Measurements from ENCODE around the gene SGK1. TPM values are rescaled to one million over a fixed set of nuclear protein-coding genes. Genes with fewer than 3 reads are reported as not detected.
"Not testable (repeated sequence)": the region's sequence is repeated elsewhere in the genome, so short reads cannot be mapped to it uniquely, and the experiment has no call there.

The SGK1 gene
- total RNA-seq, 1 donor from 2014 or later = 7.2 TPM

DNA sequence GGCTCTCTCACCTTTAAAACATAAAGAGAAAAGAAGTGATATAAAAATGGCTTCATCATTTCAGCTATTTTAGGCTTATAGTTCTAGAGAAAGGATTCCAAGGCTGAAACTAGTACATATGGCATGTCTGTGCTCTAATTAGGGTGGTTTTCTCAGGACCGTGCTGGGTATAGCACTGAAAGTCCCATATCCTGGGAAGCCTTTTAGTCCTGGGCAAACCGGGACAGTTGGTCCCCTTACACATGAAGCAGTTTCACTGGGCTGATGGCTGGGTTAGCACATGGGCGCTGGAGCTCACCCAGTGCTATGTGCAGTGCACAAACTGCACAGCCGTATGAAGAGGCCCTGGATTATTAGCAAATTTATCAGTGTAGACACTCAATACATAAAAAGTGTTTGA is 110.5 kb downstream of the SGK1 start:
- H3K4me1 Mint-ChIP-seq (ENCODE audit: unreplicated experiment) = no peaks in the 10 kb centered on the region
- no peaks in the 10 kb centered on the region for H3K9me3 Mint-ChIP-seq (ENCODE audit: unreplicated experiment)
- no peak for TF ChIP-seq CTCF (IDR thresholded peaks at IDR 0.05; ENCODE audit: unreplicated experiment)
- H3K27ac Mint-ChIP-seq (ENCODE audit: unreplicated experiment) = no peak overlapping the region
- H3K36me3 Mint-ChIP-seq (ENCODE audit: low read depth, unreplicated experiment) = no peaks in the 10 kb centered on the region
- no peak for DNase-seq (ENCODE audit: low spot score)
- no peak overlapping the region for H3K4me3 Mint-ChIP-seq (ENCODE audit: unreplicated experiment)
- H3K27me3 Mint-ChIP-seq (ENCODE audit: unreplicated experiment) = no peaks in the 10 kb centered on the region

DNA sequence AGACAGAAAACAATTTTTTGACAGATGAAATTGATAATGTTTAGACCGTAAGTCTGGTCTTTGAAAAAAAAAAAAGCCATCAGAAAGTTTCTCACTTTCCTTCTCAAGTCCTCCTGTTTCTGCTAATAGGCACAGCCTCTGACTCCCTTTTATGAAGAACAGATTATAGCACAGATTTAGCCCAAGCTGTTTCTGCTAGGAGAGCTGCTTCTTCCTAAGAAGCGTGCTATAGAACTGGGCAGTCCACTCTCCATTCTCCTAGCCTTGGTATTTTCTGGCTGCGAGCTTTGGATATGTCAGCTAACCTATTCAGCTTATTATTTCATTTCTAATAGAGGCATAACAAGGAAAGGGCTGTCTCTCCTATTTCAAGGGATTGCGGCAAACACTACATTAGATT is 112.5 kb downstream of the SGK1 start:
- H3K4me3 Mint-ChIP-seq (ENCODE audit: unreplicated experiment) = no peak overlapping the region
- peaks cover 2% of the 10 kb centered on the region for H3K4me1 Mint-ChIP-seq (ENCODE audit: unreplicated experiment)
- no peaks in the 10 kb centered on the region for H3K36me3 Mint-ChIP-seq (ENCODE audit: low read depth, unreplicated experiment)
- no peaks in the 10 kb centered on the region for H3K27me3 Mint-ChIP-seq (ENCODE audit: unreplicated experiment)
- no peak for DNase-seq (ENCODE audit: low spot score)
- TF ChIP-seq CTCF (IDR thresholded peaks at IDR 0.05; ENCODE audit: unreplicated experiment) = no peak
- H3K27ac Mint-ChIP-seq (ENCODE audit: unreplicated experiment) = no peak overlapping the region
- H3K9me3 Mint-ChIP-seq (ENCODE audit: unreplicated experiment) = no peaks in the 10 kb centered on the region

- H3K4me3 Mint-ChIP-seq (ENCODE audit: unreplicated experiment); H3K36me3 Mint-ChIP-seq (ENCODE audit: low read depth, unreplicated experiment); DNase-seq (ENCODE audit: low spot score); H3K9me3 Mint-ChIP-seq (ENCODE audit: unreplicated experiment); H3K4me1 Mint-ChIP-seq (ENCODE audit: unreplicated experiment); H3K27me3 Mint-ChIP-seq (ENCODE audit: unreplicated experiment); H3K27ac Mint-ChIP-seq (ENCODE audit: unreplicated experiment): not testable (repeated sequence)
Observed at GRCh38 chr6:134204759-134205158, 113.2 kb downstream of the SGK1 start.

DNA sequence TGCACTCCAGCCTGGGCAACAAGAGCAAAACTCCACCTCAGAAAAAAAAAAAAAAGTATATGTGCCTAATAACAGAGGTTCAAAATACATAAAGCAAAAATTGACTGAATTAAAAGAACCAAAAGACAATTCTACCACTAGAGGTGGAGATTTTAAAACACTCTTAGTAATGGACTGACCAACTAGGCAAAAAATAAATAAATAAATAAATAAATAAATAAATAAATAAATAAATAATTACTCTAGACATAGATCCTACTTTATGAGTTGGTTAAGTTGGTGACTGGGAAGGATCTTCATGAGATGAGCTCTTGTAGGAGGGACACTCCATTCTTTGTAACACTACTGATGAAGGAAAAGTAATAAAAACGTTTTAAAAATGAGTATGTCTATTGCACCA is 113.9 kb downstream of the SGK1 start:
- Mint-ChIP-seq H3K27me3 (ENCODE audit: unreplicated experiment) (no peaks in the 10 kb centered on the region), H3K4me3 (ENCODE audit: unreplicated experiment) (no peak overlapping the region), H3K36me3 (ENCODE audit: low read depth, unreplicated experiment) (no peaks in the 10 kb centered on the region), H3K4me1 (ENCODE audit: unreplicated experiment) (peaks cover 10% of the 10 kb centered on the region), H3K9me3 (ENCODE audit: unreplicated experiment) (no peaks in the 10 kb centered on the region), H3K27ac (ENCODE audit: unreplicated experiment) (no peak overlapping the region)
- no peak for DNase-seq (ENCODE audit: low spot score)
- no peak for TF ChIP-seq CTCF (IDR thresholded peaks at IDR 0.05; ENCODE audit: unreplicated experiment)

- no peak for DNase-seq (ENCODE audit: low spot score)
- Mint-ChIP-seq H3K4me1 (ENCODE audit: unreplicated experiment) (peaks cover 10% of the 10 kb centered on the region), H3K27me3 (ENCODE audit: unreplicated experiment) (no peaks in the 10 kb centered on the region), H3K4me3 (ENCODE audit: unreplicated experiment) (no peak overlapping the region), H3K36me3 (ENCODE audit: low read depth, unreplicated experiment) (no peaks in the 10 kb centered on the region), H3K9me3 (ENCODE audit: unreplicated experiment) (no peaks in the 10 kb centered on the region), H3K27ac (ENCODE audit: unreplicated experiment) (no peak overlapping the region)
- TF ChIP-seq CTCF (IDR thresholded peaks at IDR 0.05; ENCODE audit: unreplicated experiment) = no peak
Observed at GRCh38 chr6:134201716-134202115, 116.2 kb downstream of the SGK1 start.
